MG63 (cell line): Measurements from ENCODE around the gene PPTC7. TPM values are rescaled to one million over a fixed set of nuclear protein-coding genes. Genes with fewer than 3 reads are reported as not detected.
A peak's percentile ranks its signal among the peaks of the same experiment; 100 is the strongest.
"Not testable (repeated sequence)": the region's sequence is repeated elsewhere in the genome, so short reads cannot be mapped to it uniquely, and the experiment has no call there.

Experiments
- DNase-seq: peaks from one replicate; pipeline ENCODE4 v3.0.0-alpha.2; 2020
- H3K27me3 ChIP-seq: fragments of 250-450 bp; sonication (Bioruptor Pico); 2 replicates; pipeline ENCODE4 v1.5.1; 2020; ENCODE audit warnings: mild to moderate bottlenecking, moderate library complexity
- H3K36me3 ChIP-seq: fragments of 250-450 bp; sonication (Bioruptor Pico); 2 replicates; pipeline ENCODE4 v1.5.1; 2020; ENCODE audit warnings: mild to moderate bottlenecking, moderate library complexity
- H3K4me3 ChIP-seq: fragments of 250-450 bp; sonication (Bioruptor Pico); 2 replicates; pipeline ENCODE4 v1.5.1; 2020; ENCODE audit warnings: mild to moderate bottlenecking, moderate library complexity
- H3K9me3 ChIP-seq: fragments of 250-450 bp; sonication (Bioruptor Pico); 2 replicates; pipeline ENCODE4 v1.5.1; 2020; ENCODE audit warnings: mild to moderate bottlenecking, moderate library complexity
- total RNA-seq: library from RNA; depleted of rRNA; stranded (reverse); fragments of >200 nt; shearing (Covaris generic); gene quantifications from 2 replicates; pipeline ENCODE4 v1.2.3, GENCODE V29; 2014; ENCODE audit warnings: low replicate concordance

The PPTC7 gene
- total RNA-seq, 1 experiment from 2014 or later: 4.4 TPM

DNA sequence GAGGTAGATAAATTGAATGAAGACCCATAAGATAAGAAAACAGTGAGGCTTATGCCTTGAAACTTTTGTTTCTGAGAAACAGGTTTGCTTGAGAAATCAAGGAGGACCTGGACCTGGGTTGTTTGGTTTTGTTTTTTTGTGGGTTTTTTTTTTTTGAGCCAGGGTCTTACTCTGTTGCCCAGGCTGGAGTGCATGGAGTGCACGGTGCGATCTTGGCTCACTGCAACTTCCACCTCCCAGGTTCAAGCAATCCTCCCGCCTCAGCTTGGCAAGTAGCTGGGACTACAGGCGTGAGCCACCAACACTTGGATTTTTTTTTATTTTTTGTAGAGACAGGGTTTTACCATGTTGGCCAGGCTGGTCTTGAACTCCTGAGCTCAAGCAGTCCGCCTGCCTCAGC lies 9.0 kb upstream of the PPTC7 start:
- DNase-seq: no peak
- Histone ChIP-seq H3K9me3 (no peaks in the 10 kb centered on the region), H3K36me3 (no peaks in the 10 kb centered on the region), H3K4me3 (no peak overlapping the region), H3K27me3 (no peaks in the 10 kb centered on the region)

DNA sequence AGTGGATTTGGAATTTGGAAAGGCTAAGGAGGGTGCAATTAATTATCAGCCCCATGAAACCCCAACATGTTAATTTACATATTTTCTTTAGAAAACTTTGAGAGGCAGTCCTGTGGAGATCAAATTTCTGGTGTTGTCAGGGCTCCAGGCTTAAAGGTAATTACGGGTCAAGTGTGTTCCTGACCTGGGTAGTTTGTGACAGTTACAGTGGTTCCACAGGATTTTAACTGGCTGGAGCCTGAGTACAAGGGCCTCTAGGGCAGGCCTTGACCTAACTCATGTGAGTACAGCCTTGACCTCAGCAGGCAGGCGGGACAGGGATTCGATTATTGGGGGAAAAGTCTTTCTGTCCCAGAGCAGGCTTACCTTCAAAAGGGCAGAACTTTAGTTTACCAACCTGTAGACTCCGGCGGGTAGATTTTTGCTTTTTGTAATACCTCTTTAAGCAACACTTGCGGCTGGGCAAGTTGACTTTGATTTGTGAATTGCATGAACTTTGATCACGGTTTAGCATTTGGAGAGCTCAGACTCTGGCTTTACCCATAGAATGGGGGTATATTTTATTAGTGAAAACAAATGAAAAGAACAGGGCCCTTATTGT lies 8.4 kb upstream of the PPTC7 start:
- Histone ChIP-seq H3K9me3 (no peaks in the 10 kb centered on the region), H3K4me3 (no peak overlapping the region), H3K27me3 (no peaks in the 10 kb centered on the region), H3K36me3 (no peaks in the 10 kb centered on the region)
- no peak for DNase-seq

DNA sequence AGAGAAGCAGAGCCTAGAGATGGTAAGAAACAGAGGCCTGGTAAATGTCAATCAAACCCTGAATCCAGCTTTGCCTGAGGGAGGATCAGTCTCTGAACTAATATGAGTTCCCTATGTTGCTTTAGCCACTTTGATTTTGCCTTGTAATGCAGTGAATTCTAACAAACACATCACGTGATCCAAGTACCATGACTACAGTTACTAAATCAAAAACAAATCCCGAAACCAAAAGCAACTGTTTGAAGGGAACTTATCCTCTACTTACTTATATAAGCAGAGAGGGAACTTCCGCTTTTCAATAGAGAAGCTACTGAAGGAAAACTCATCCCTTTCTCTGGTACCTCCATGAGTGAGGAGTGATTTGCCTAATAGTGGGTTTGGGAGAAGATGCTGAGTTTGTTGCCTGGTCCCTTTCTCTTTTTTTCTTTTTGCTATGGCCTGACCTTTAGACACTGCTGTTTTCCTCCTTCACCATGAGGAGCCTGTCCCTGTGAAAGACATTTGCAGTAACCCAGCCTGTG lies 7.7 kb upstream of the PPTC7 start:
- Histone ChIP-seq H3K36me3 (no peaks in the 10 kb centered on the region), H3K9me3 (no peaks in the 10 kb centered on the region), H3K27me3 (no peaks in the 10 kb centered on the region), H3K4me3 (no peak overlapping the region)
- DNase-seq: no peak

DNA sequence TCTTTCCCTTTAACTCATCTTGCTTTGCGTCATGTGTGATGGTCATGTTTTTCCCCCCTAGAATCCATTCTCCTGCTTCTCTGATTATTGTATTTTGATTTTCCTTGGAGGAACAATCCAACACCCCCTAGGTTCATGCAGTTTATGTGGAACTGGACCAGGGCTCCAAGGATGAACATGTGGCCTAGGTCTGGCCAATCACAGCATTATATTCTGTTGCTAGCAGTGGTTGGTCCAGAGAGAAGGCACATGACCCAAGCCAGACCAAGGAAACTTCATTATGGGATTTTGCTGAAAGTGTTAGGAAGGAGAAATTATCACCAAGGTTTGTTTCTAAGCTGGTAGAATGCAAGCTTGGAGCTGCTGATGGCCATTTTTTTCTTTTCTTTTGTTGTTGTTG lies 6.9 kb upstream of the PPTC7 start:
- no peaks in the 10 kb centered on the region for H3K27me3 ChIP-seq
- H3K4me3 ChIP-seq: no peak overlapping the region
- no peaks in the 10 kb centered on the region for H3K36me3 ChIP-seq
- no peaks in the 10 kb centered on the region for H3K9me3 ChIP-seq
- DNase-seq: no peak

DNA sequence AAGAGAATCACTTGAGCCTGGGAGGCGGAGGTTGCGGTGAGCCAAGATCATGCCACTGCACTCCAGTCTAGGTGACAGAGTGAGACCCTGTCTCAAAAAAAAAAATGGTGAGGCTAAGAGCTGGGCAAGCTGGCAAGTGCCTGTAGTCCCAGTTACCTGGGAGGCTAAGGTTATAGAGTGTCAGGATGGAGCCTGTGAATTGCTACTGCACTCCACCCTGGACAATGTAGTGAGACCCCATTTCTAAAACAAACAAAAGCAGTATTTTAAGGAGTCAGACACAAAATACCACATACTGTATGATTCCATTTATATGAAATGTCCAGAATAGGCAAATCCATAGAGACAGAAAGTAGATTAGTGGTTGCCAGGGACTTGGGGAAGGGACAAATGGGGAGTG lies 4.0 kb upstream of the PPTC7 start:
- H3K36me3 ChIP-seq, H3K27me3 ChIP-seq, DNase-seq, H3K4me3 ChIP-seq, H3K9me3 ChIP-seq: not testable (repeated sequence)

DNA sequence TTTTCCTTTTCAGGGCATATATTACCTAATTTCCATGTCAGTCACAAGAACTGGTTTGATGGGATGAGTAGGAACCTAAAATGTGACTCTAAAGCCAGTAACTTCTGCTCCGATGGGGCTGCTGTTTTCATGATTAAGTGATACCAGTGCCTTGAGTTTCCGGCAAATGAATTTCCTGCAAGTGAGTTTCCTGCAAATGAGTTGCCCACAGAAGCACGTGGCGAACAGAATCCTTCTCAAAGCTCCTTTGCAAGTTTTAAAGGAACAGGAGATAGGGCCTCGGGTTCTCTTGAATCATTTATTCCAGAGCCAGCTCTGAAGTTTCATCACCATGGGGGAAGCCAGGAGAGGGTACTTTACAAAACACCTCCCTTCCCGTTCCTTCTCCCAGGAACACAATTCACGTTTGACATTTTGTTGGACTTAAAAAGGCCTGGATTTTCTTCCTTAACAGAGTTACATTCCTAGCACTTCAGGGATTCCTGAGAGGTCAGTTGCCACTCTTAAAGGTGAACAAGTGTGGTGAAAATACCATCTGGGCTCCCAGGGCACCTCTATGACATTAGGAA lies 2.2 kb upstream of the PPTC7 start:
- Histone ChIP-seq H3K4me3 (no peak overlapping the region), H3K9me3 (no peaks in the 10 kb centered on the region), H3K27me3 (no peaks in the 10 kb centered on the region), H3K36me3 (no peaks in the 10 kb centered on the region)
- DNase-seq: no peak

DNA sequence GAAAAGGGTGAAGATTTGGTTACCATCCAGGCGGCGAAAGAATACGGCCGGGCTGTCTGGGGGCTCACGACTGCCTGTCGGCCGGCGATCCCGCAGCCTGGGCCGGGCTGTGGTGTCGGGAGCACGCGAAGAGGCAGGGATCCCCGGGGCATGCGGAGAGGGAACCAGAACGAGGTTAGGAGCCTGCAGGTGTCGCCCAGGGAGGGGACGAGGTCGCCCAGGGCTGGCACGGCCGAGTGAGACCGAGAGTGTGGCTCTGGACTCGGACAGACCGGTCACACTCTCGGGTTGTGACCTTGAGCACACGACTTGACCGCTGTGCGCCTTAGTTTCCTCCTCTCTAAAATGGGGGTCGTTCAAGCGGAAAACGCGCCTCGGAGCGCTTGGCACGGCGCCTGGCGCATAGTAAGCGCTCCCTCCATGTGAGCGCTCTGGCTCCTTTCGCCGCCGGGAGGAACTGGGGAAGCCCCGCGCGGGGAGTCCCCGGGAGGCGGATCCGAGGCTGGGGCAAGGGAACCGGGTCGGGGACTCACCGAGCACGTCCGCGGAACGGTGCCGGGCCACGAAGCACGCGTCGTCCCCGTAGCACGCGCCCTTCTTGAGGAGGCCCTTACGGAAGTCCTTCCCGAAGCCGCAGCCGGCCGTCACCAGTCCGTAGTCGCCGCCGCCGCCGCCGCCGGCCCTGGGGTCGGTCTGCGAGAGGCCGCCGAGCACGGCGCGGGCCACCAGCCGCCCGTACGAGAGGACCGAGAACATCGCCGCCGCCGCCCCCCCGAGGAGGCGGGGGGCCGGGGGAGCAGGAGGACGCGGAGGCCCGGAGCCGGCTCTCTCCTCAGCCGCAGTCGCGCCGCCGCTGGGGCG lies 612 bp downstream of the PPTC7 start:
- DNase-seq: peak; percentile 59
- Histone ChIP-seq H3K4me3 (peak overlapping the region; percentile 91), H3K36me3 (no peaks in the 10 kb centered on the region), H3K27me3 (no peaks in the 10 kb centered on the region), H3K9me3 (no peaks in the 10 kb centered on the region)

DNA sequence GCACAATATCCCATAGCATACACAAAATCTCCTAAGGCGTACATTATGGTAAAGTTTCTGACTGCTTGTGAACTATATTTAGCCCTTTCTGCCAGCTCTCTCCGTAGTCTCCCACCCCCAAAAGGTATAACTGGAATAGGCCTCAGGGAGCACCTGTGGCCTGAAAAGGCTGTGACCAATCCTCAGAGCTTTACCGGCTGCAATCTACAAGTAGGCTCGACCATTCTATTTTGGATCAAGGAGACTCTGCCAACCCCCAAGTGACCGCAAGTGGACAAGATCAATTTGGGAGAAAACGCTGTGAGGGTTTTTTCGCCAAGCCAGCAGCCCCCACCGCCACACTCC lies 1.2 kb downstream of the PPTC7 start:
- Histone ChIP-seq H3K36me3 (no peaks in the 10 kb centered on the region), H3K27me3 (no peaks in the 10 kb centered on the region), H3K4me3 (peak overlapping the region; percentile 91), H3K9me3 (no peaks in the 10 kb centered on the region)
- no peak for DNase-seq

DNA sequence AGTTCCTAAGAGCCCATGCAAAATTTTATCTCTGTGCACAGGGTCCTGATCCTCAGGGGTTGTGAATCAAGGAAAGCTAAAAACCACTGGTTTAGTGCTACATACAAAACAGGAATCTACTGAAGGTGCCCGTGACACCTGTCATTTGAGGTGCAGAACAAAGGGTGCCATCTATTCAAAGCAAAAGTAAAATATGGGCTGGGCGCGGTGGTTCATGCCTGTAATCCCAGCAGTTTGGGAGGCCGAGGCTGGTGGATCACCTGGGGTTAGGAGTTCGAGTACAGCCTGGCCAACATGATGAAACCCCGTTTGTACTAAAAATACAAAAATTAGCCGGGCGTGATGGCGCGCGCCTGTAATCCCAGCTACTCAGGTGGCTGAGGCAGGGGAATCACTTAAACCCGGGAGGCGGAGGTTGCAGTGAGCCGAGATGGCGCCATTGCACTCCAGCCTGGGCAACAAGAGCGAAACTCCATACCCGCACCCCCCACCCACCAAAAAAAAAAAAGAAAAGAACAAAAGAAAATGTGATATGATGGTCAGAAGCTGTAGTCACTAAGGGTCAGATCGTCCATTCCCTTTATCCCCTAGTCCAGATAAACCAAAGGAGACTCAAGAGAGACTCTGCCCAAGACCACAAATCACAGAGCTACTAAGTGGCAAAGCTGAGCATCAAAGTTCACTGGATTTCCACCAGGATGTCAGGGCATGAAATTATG lies 3.4 kb downstream of the PPTC7 start:
- Histone ChIP-seq H3K4me3 (no peak overlapping the region), H3K27me3 (no peaks in the 10 kb centered on the region), H3K9me3 (no peaks in the 10 kb centered on the region), H3K36me3 (no peaks in the 10 kb centered on the region)
- no peak for DNase-seq

DNA sequence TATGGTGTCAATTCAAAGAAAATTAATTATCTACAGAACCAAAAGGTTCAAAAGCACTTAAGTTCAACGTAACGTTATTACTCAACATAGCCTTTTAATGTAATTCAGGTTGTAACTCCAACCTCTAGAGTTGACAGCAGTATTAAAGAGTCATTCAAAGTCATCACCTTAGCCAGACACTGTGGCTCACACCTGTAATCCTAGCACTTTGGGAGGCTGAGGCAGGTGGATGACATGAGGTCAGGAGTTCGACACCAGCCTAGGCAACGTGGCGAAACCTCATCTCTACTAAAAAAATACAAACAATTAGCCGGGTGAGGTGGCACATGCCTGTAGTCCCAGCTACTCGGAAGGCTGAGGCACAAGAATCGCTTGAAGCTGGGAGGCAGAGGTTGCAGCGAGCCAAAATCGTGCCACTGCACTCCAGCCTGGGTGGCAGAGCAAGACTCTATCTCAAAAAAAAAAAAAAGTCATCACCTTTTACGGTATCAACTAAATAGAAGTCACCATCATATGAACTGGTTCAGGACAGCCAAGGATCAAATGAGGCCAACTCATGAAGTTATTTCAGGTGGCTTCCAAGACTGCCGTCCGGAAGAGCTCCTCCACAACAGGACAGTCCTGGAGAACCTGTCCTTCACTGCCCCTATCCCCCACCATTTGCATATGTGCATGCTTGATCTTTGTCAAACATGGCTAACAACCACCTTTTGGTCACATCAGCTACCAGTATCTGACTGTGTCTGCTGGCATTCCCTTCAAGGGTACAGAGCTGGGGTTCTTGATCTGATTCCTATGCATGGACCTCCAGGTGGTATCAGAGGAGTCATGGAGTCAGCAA lies 4.2 kb downstream of the PPTC7 start:
- Histone ChIP-seq H3K4me3 (peak overlapping the region; percentile 27), H3K27me3 (no peaks in the 10 kb centered on the region), H3K36me3 (no peaks in the 10 kb centered on the region), H3K9me3 (no peaks in the 10 kb centered on the region; the same call in 1 of the 2 replicates)
- no peak for DNase-seq

DNA sequence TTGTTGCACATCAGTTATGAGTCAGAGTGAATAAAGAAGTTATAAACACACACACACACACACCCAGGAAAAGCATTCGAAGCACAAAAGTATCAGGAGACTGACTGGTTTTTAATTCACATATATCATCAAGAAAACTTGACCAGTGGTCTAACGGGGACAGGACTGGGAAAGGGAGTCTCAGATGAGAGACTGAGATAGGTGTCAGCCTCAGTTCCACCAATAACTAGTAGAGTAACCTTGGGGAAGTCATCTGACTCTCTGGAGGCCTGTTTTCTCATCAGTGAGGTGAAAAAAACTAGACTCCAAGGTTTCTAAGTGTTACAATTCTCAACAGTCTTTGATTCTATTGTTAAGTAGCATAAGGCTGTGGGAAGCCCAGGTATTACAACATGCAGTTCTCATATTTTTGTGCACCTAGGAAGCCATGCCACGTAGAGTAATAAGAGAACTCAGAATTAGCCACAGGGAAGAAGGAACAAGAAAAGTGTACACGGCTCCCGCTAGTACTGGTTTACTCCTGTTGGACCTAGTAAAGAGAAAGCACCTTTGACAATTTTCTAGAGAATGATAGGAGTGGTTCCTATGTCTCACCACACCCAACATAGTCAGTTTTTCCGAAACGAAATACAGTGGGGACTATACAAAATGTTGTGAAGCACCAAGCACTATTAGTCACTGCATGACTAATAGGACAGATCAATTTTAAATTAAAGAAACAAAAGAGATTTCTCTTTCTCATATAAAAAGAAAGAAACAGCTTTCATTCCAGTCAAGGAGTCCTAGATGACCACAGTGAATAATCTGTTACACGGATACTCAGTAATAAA lies 5.0 kb downstream of the PPTC7 start:
- H3K4me3 ChIP-seq: peak overlapping the region; percentile 27
- H3K36me3 ChIP-seq: peaks cover 3% of the 10 kb centered on the region; the same call in 1 of the 2 replicates
- H3K27me3 ChIP-seq: no peaks in the 10 kb centered on the region
- DNase-seq: no peak
- peaks cover 5% of the 10 kb centered on the region for H3K9me3 ChIP-seq

DNA sequence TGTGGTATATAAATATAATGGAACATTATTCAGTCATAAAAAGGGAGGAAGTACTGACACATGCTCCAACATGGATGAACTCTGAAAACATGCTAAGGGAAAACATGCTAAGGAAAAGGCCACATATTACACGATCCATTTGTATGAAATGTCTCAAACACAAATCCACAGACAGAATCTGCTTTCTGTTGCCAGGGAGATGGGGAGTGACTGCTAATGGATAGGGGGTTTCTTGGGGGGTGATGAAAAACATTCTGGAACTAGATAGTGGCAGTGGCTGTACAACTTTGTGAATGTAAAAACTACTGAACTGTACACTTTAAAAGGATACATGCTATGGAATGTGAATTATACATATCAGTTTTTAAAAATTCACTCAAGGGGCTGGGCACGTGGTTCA lies 6.6 kb downstream of the PPTC7 start:
- Histone ChIP-seq H3K27me3 (no peaks in the 10 kb centered on the region), H3K4me3 (no peak overlapping the region), H3K9me3 (peaks cover 18% of the 10 kb centered on the region), H3K36me3 (peaks cover 6% of the 10 kb centered on the region)
- no peak for DNase-seq

DNA sequence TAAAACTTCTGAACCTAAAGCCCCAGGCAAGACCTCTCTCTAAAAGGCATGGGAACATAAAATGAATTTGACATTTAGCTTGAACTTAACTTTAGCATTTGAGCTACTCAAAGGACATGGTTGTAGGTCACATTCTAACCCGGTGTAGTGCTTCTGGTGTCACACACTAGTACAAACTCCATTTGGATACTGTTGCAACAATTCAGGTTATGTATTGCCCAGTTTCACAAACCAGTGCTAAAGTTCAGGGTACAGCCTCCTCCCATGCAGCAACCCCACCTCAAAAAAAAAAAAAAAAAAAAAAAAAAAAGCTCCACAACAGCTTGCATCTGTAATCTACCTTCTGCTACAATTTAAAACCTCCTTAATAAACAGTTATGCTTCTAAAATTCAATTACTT lies 7.8 kb downstream of the PPTC7 start:
- H3K27me3 ChIP-seq: no peaks in the 10 kb centered on the region
- no peak overlapping the region for H3K4me3 ChIP-seq
- H3K36me3 ChIP-seq: peaks cover 8% of the 10 kb centered on the region
- no peak for DNase-seq
- H3K9me3 ChIP-seq: peaks cover 21% of the 10 kb centered on the region

DNA sequence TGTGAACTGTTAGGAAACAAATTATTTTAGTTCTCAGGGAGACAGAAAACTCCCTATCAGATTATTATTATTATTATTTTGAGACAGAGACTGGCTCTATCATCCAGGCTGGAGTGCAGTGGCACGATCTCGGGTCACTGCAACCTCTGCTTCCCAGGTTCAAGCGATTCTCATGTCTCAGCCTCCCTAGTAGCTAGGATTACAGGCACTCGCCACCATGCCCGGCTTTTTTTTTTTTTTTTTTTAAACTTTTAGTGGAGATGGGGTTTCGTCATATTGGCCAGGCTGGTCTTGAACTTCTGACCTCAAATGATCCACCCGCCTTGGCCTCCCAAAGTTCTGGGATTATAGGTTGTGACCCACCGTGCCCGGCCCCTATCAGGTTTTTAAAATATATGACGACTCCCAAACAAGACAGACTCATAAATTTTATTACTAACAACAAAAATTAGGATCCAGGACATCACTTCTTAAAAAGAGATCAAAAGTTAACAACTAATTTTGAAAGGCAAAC lies 8.3 kb downstream of the PPTC7 start:
- peaks cover 22% of the 10 kb centered on the region for H3K9me3 ChIP-seq
- not testable (repeated sequence) for DNase-seq, H3K4me3 ChIP-seq, H3K36me3 ChIP-seq, H3K27me3 ChIP-seq

DNA sequence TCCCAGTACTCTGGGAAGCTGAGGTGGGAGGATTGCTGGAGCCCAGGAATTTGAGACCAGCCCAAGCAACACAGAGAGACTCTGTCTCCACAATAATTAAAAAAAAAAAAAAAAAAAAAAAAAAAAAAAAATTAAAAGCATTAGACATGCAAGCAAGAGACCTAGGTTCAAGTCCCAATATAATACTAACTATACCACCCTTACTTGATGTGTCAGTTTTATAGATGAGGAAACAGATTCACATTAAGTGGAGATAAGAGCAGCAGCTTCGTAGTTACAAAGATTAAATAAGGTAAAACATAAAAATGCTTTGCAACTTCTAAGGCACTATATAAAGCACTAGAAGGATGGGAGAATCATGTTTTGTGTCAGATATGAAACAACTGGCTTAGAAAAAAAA lies 9.1 kb downstream of the PPTC7 start:
- Histone ChIP-seq H3K4me3 (no peak overlapping the region), H3K9me3 (peaks cover 28% of the 10 kb centered on the region), H3K27me3 (no peaks in the 10 kb centered on the region), H3K36me3 (peaks cover 8% of the 10 kb centered on the region)
- no peak for DNase-seq
